T-helper 2 cell (primary cell): ENCODE measurements around the gene HTRA3.

ENCODE experiments used
- DNase-seq, 5 experiments: peaks; one replicate each; pipeline versions ENCODE4 v3.0.0 to v3.0.0-alpha.2; 2012 to 2022
- total RNA-seq, 2 donors: gene quantifications; one replicate each; lab custom pipeline; 2026; lab: John Stamatoyannopoulos, UW

The HTRA3 gene
- 0.07 to 0.31 reads per million in 2 donors for total RNA-seq

- peak in 1 of 5 experiments; percentile 17 for DNase-seq
Measured at GRCh38 chr4:8269535-8270417, at the start of gene HTRA3. Gene HTRA3 (plus strand): TSS chr4:8269754. CDS start chr4:8269969, 215 bp downstream.

- DNase-seq, result no peak
Measured at GRCh38 chr4:8220661-8221450, 48.7 kb upstream of the HTRA3 start.

- DNase-seq, result peak in 2 of 5 experiments; percentile 58 to 75
Measured at GRCh38 chr4:8221476-8221875, 48.1 kb upstream of the HTRA3 start.

- DNase-seq, result no peak
Measured at GRCh38 chr4:8221985-8222384, 47.6 kb upstream of the HTRA3 start.

GRCh38 chr4:8222609-8223388, 46.8 kb upstream of the HTRA3 start:
- DNase-seq, result no peak

- no peak for DNase-seq
Measured at GRCh38 chr4:8224267-8224974, 45.1 kb upstream of the HTRA3 start.

GRCh38 chr4:8224975-8225625, 44.5 kb upstream of the HTRA3 start:
- peak in 2 of 5 experiments; percentile 16 to 25 for DNase-seq

- DNase-seq, result no peak
Measured at GRCh38 chr4:8225706-8226443, 43.7 kb upstream of the HTRA3 start.

GRCh38 chr4:8227201-8227770, 42.3 kb upstream of the HTRA3 start:
- DNase-seq, result no peak

GRCh38 chr4:8227771-8228318, 41.7 kb upstream of the HTRA3 start:
- no peak for DNase-seq

- peak; percentile 34 to 88 (median 69) for DNase-seq
Measured at GRCh38 chr4:8228319-8229250, 41.0 kb upstream of the HTRA3 start.

- peak in 1 of 5 experiments; percentile 13 for DNase-seq
Measured at GRCh38 chr4:8229331-8229975, 40.1 kb upstream of the HTRA3 start.

GRCh38 chr4:8230033-8230432, 39.5 kb upstream of the HTRA3 start:
- no peak for DNase-seq

- no peak for DNase-seq
Measured at GRCh38 chr4:8230891-8231290, 38.7 kb upstream of the HTRA3 start.

GRCh38 chr4:8231551-8232049, 38.0 kb upstream of the HTRA3 start:
- no peak for DNase-seq

- no peak for DNase-seq
Measured at GRCh38 chr4:8232748-8233147, 36.8 kb upstream of the HTRA3 start.

- no peak for DNase-seq
Measured at GRCh38 chr4:8233672-8234484, 35.7 kb upstream of the HTRA3 start.
